ENCODE results near the gene ABCA7.

DNA sequence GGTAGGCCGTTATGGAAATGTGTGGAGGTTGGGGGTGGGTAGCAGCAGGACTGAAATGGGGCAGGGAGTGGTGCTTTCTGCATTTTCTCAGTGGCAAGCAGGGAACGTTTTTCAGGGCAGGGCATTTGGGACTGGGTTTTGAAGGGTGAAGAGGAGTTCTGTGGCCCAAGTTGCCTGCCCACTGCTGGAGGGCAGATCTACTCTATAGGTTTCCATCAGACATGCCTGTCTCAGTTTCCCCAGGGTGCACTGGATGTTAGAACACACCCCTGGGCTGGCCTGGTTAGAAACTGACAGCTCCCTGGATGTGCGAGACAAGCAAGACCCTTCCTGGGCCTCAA, 40.6 kb upstream of the ABCA7 start:
- TF ChIP-seq, protein P1, sequence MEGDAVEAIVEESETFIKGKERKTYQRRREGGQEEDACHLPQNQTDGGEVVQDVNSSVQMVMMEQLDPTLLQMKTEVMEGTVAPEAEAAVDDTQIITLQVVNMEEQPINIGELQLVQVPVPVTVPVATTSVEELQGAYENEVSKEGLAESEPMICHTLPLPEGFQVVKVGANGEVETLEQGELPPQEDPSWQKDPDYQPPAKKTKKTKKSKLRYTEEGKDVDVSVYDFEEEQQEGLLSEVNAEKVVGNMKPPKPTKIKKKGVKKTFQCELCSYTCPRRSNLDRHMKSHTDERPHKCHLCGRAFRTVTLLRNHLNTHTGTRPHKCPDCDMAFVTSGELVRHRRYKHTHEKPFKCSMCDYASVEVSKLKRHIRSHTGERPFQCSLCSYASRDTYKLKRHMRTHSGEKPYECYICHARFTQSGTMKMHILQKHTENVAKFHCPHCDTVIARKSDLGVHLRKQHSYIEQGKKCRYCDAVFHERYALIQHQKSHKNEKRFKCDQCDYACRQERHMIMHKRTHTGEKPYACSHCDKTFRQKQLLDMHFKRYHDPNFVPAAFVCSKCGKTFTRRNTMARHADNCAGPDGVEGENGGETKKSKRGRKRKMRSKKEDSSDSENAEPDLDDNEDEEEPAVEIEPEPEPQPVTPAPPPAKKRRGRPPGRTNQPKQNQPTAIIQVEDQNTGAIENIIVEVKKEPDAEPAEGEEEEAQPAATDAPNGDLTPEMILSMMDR (IDR thresholded peaks at IDR 0.05) = no peak
- no peak for TF ChIP-seq POLR2A (IDR thresholded peaks at IDR 0.05)

Measured in sigmoid colon (tissue), 3 donors.